H1 (cell line): ENCODE results near the gene ROR1.

Experiments
- CTCF ChIP-seq, 3 experiments: IDR thresholded peaks; 1 replicate in 2 of 3; 2 replicates in 1 of 3; pipeline versions ENCODE4 v1.5.1 to v1.6.1; 2011; ENCODE audit warnings: low read length in 3 of 3, mild to moderate bottlenecking in 3 of 3, inconsistent platforms in 2 of 3, low read depth in 1 of 3, moderate library complexity in 1 of 3; ENCODE audit not compliant: insufficient read depth in 1 of 3; ENCODE audit errors: control extremely low read depth in 1 of 3
- FOSL1 ChIP-seq: IDR thresholded peaks from 2 replicates; pipeline ENCODE4 v1.6.1; 2011; ENCODE audit warnings: mild to moderate bottlenecking, low read depth, low read length, moderate library complexity; ENCODE audit not compliant: insufficient read depth
- HDAC2 ChIP-seq, 2 experiments: fragments of 300-600 bp in 1 of 2; sonication (generic) in 1 of 2; IDR thresholded peaks; 2 replicates each; pipeline ENCODE4 v1.6.1; 2011 to 2012; ENCODE audit warnings: low read depth in 2 of 2, low read length in 2 of 2, mild to moderate bottlenecking in 2 of 2, moderate library complexity in 2 of 2, borderline replicate concordance in 1 of 2, inconsistent platforms in 1 of 2
- NRF1 ChIP-seq: IDR thresholded peaks from 2 replicates; pipeline ENCODE4 v1.6.1; 2011; ENCODE audit warnings: mild to moderate bottlenecking, low read depth, low read length, improper control_type of control experiment
- POLR2A ChIP-seq, 2 experiments: IDR thresholded peaks; 1 replicate in 1 of 2; 2 replicates in 1 of 2; pipeline ENCODE4 v1.6.1; 2011; ENCODE audit warnings: low read depth in 2 of 2, low read length in 2 of 2, mild to moderate bottlenecking in 2 of 2; ENCODE audit errors: control extremely low read depth in 1 of 2
- SP1 ChIP-seq: IDR thresholded peaks from 2 replicates; pipeline ENCODE4 v1.6.1; 2011; ENCODE audit warnings: low read depth, low read length
- SP2 ChIP-seq: IDR thresholded peaks from 2 replicates; pipeline ENCODE4 v1.6.1; 2012; ENCODE audit warnings: mild to moderate bottlenecking, low read length, inconsistent platforms
- TAF1 ChIP-seq: IDR thresholded peaks from 2 replicates; pipeline ENCODE4 v1.6.1; 2011; ENCODE audit warnings: mild to moderate bottlenecking, low read depth, low read length
- TCF12 ChIP-seq: IDR thresholded peaks from 2 replicates; pipeline ENCODE4 v1.6.1; 2011; ENCODE audit warnings: low read depth, mild to moderate bottlenecking, low read length

- no peak for TF ChIP-seq HDAC2 (IDR thresholded peaks at IDR 0.05; ENCODE audit: borderline replicate concordance in 1 of 2, low read depth in 2 of 2, low read length in 2 of 2)
- TF ChIP-seq TAF1: no peak
- TF ChIP-seq CTCF (IDR thresholded peaks at IDR 0.05; ENCODE audit: control extremely low read depth in 1 of 3, insufficient read depth in 1 of 3, low read depth in 1 of 3, low read length in 3 of 3): no peak
- TF ChIP-seq FOSL1: no peak
- no peak for TF ChIP-seq SP1
- TF ChIP-seq TCF12: no peak
- TF ChIP-seq NRF1: no peak
- TF ChIP-seq POLR2A (IDR thresholded peaks at IDR 0.05; ENCODE audit: control extremely low read depth in 1 of 2, low read depth in 2 of 2, low read length in 2 of 2): no peak
- TF ChIP-seq SP2: no peak
Measured at GRCh38 chr1:64087768-64088167, 314.0 kb downstream of the ROR1 start.
